DLD1 (cell line): Measurements from ENCODE around the gene ZNF296.

Source experiments
- in situ Hi-C: cut with HindIII; loops from 2 replicates; pipeline ENCODE4 v1.10.0; 2017; ENCODE audit warnings: low sequenced_read_pairs

ZNF296 gene

GRCh38 chr19:45103508-45104319 is 27.4 kb upstream of the ZNF296 start:
- in situ Hi-C loops: no loop called here

GRCh38 chr19:45103156-45103507 is 26.9 kb upstream of the ZNF296 start:
- in situ Hi-C loops: no loop called here

GRCh38 chr19:45102481-45102880 is 26.2 kb upstream of the ZNF296 start:
- in situ Hi-C loops: no loop called here

- in situ Hi-C loops: no loop called here
Observed at GRCh38 chr19:45101806-45102205, 25.5 kb upstream of the ZNF296 start.

- in situ Hi-C loops: no loop called here
Observed at GRCh38 chr19:45100846-45101252, 24.6 kb upstream of the ZNF296 start.

- in situ Hi-C loops: no loop called here
Observed at GRCh38 chr19:45100201-45100600, 23.9 kb upstream of the ZNF296 start.

- in situ Hi-C loops: no loop called here
Observed at GRCh38 chr19:45099467-45100191, 23.4 kb upstream of the ZNF296 start.

- in situ Hi-C loops: no loop called here
Observed at GRCh38 chr19:45098521-45099466, 22.5 kb upstream of the ZNF296 start.

- in situ Hi-C loops: no loop called here
Observed at GRCh38 chr19:45097776-45098520, 21.7 kb upstream of the ZNF296 start.

GRCh38 chr19:45097450-45097775 is 21.1 kb upstream of the ZNF296 start:
- in situ Hi-C loops: no loop called here

- in situ Hi-C loops: no loop called here
Observed at GRCh38 chr19:45096700-45097099, 20.4 kb upstream of the ZNF296 start.

- in situ Hi-C loops: no loop called here
Observed at GRCh38 chr19:45095496-45096413, 19.5 kb upstream of the ZNF296 start.

GRCh38 chr19:45094707-45095106 is 18.4 kb upstream of the ZNF296 start:
- in situ Hi-C loops: no loop called here

- in situ Hi-C loops: no loop called here
Observed at GRCh38 chr19:45094137-45094536, 17.9 kb upstream of the ZNF296 start.

- in situ Hi-C loops: no loop called here
Observed at GRCh38 chr19:45092747-45093678, 16.7 kb upstream of the ZNF296 start, which contains the start of gene PPP1R37. Gene PPP1R37, plus strand, starts transcription at chr19:45093179. Its CDS starts 147 bp downstream, at chr19:45093326.

GRCh38 chr19:45091031-45091923 is 15.0 kb upstream of the ZNF296 start:
- in situ Hi-C loops: no loop called here

GRCh38 chr19:45090606-45091005 is 14.3 kb upstream of the ZNF296 start:
- in situ Hi-C loops: no loop called here
